Upper lobe of left lung (tissue), 4 donors: ENCODE data around the gene ZNF621.
"Not testable (repeated sequence)": the region's sequence is repeated elsewhere in the genome, so short reads cannot be mapped to it uniquely, and the experiment has no call there.

Experiments used
- EP300 ChIP-seq, 4 donors: sonication (generic); formaldehyde crosslinking; IDR thresholded peaks; one replicate each; pipeline ENCODE4 v1.5.1; 2017; ENCODE audit warnings: antibody characterized with exemption in 4 of 4, control low read depth in 2 of 4
- POLR2A ChIP-seq, 4 donors: fragments of 450-650 bp; IDR thresholded peaks; one replicate each; pipeline ENCODE4 v1.5.1; 2016 to 2017; ENCODE audit warnings: antibody characterized with exemption in 4 of 4, mild to moderate bottlenecking in 2 of 4
- POLR2AphosphoS5 ChIP-seq, 2 donors: sonication (generic); formaldehyde crosslinking; IDR thresholded peaks; one replicate each; pipeline ENCODE4 v1.5.1; 2017; ENCODE audit warnings: antibody characterized with exemption in 2 of 2
- TF ChIP-seq, protein P1 (sequence below), 6 experiments: fragments of 450-650 bp in 4 of 6; fragments of 200-600 bp in 2 of 6; sonication (generic) in 2 of 6; IDR thresholded peaks; one replicate each; pipeline ENCODE4 v1.5.1; 2016 to 2019; ENCODE audit warnings: antibody characterized with exemption in 6 of 6

DNA sequence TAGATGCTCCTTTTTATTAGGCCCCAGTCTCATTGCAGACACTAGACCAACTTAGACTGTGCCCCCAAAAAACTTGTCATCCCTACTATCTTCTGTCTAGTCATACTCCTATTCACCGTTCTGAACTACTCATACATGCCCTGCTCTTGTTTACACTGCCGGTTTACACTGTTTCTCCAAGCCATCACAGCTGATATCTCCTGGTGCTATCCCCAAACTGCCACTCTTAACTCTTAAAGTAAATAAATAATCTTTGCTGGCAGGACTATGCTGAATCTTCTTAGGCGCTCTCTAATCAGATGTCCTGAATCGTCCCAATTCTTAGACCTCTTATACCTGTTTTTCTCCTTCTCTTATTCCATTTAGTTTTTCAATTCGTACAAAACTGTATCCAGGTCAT, 40.9 kb downstream of the ZNF621 start:
- TF ChIP-seq POLR2A, POLR2AphosphoS5, EP300 (IDR thresholded peaks at IDR 0.05): not testable (repeated sequence)
- TF ChIP-seq, protein P1, sequence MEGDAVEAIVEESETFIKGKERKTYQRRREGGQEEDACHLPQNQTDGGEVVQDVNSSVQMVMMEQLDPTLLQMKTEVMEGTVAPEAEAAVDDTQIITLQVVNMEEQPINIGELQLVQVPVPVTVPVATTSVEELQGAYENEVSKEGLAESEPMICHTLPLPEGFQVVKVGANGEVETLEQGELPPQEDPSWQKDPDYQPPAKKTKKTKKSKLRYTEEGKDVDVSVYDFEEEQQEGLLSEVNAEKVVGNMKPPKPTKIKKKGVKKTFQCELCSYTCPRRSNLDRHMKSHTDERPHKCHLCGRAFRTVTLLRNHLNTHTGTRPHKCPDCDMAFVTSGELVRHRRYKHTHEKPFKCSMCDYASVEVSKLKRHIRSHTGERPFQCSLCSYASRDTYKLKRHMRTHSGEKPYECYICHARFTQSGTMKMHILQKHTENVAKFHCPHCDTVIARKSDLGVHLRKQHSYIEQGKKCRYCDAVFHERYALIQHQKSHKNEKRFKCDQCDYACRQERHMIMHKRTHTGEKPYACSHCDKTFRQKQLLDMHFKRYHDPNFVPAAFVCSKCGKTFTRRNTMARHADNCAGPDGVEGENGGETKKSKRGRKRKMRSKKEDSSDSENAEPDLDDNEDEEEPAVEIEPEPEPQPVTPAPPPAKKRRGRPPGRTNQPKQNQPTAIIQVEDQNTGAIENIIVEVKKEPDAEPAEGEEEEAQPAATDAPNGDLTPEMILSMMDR (IDR thresholded peaks at IDR 0.05), result not testable (repeated sequence)
